Measurements from ENCODE around the gene STAM2. TPM values are rescaled to one million over a fixed set of nuclear protein-coding genes. Genes with fewer than 3 reads are reported as not detected.

The STAM2 gene
- total RNA-seq, 1 experiment from 2014 or later = 14.2 TPM

GRCh38 chr2:152134488-152135280 lies 40.9 kb downstream of the STAM2 start:
- Mint-ChIP-seq H3K27ac (peak overlapping the region in 1 of 3 experiments; percentile 1; a peak in 1 of 7 replicates), H3K4me1 (peaks cover 8 to 10% of the 10 kb centered on the region in 2 experiments), H3K27me3 (ENCODE audit: low read depth) (no peaks in the 10 kb centered on the region), H3K9me3 (no peaks in the 10 kb centered on the region), H3K4me3 (no peak overlapping the region), H3K36me3 (ENCODE audit: insufficient read depth in 1 of 3, low read depth in 3 of 3) (peaks cover 0 to 2% (median 0%) of the 10 kb centered on the region in 3 experiments; a peak in 1 of 7 replicates)
- no peak overlapping the region for H2BK20ac ChIP-seq (ENCODE audit: low read depth, low read length, poor library complexity, severe bottlenecking)
- H3K56ac ChIP-seq (ENCODE audit: insufficient read length, low read depth, low read length) = no peak overlapping the region
- no peak overlapping the region for H2BK15ac ChIP-seq (ENCODE audit: low read depth, low read length)
- H3K4me2 ChIP-seq (ENCODE audit: insufficient read depth, insufficient read length, low read length) = no peak overlapping the region
- H3K27ac ChIP-seq (ENCODE audit: insufficient read length, low read depth, low read length) = no peak overlapping the region
- no peak for TF ChIP-seq CTCF (conservative IDR thresholded peaks at IDR 0.05)
- no peak overlapping the region for H2AFZ ChIP-seq (ENCODE audit: low read length)
- H3K4me1 ChIP-seq (ENCODE audit: insufficient read depth, low read length) = no peaks in the 10 kb centered on the region
- no peak overlapping the region for H2BK5ac ChIP-seq (ENCODE audit: insufficient read length, low read length)
- no CpG with 5 or more reads among the region's 5 CpGs for WGBS (ENCODE audit: extremely low coverage, insufficient read length, low lambda C conversion rate)
- no peak for DNase-seq
- H3K23me2 ChIP-seq (ENCODE audit: insufficient read length, low read depth, low read length, poor library complexity, severe bottlenecking) = no peaks in the 10 kb centered on the region
- H3K79me2 ChIP-seq (ENCODE audit: insufficient read depth, low read length) = no peaks in the 10 kb centered on the region
- H3T11ph ChIP-seq (ENCODE audit: low read length) = no peak overlapping the region
- H3K14ac ChIP-seq (ENCODE audit: insufficient read depth, low read length) = no peak overlapping the region
- no peak overlapping the region for H3K18ac ChIP-seq (ENCODE audit: insufficient read length, low read depth, low read length)
- no peak overlapping the region for H3K23ac ChIP-seq (ENCODE audit: insufficient read length, low read depth, low read length)
- H3K9ac ChIP-seq (ENCODE audit: extremely low read depth, insufficient read length, low read length) = no peak overlapping the region
- no peaks in the 10 kb centered on the region for H4K20me1 ChIP-seq (ENCODE audit: control insufficient read depth, insufficient read depth, insufficient read length)
- H4K5ac ChIP-seq (ENCODE audit: insufficient read length, low read depth, low read length) = no peak overlapping the region
- H4K91ac ChIP-seq (ENCODE audit: insufficient read length, low read depth, low read length) = no peak overlapping the region
- no peaks in the 10 kb centered on the region for H3K27me3 ChIP-seq (ENCODE audit: insufficient read depth, low read length)
- H3K79me1 ChIP-seq (ENCODE audit: insufficient read depth, low read depth, low read length, poor library complexity, severe bottlenecking) = no peaks in the 10 kb centered on the region
- no peak overlapping the region for H3K4ac ChIP-seq (ENCODE audit: low read depth, low read length)
- no peak overlapping the region for H2AK5ac ChIP-seq (ENCODE audit: insufficient read length, low read length)
- H4K8ac ChIP-seq (replicated peaks; ENCODE audit: insufficient read length, low read depth, low read length) = no peak overlapping the region
- H2BK12ac ChIP-seq (ENCODE audit: insufficient read length, low read depth, low read length) = no peak overlapping the region
- no peaks in the 10 kb centered on the region for H3K9me3 ChIP-seq (ENCODE audit: control insufficient read depth, low read depth, low read length)
- H2BK120ac ChIP-seq (ENCODE audit: low read depth, low read length, poor library complexity, severe bottlenecking) = no peak overlapping the region

All from H9 (cell line).